SK-N-SH treated with all-trans-retinoic acid at 6 μM for 48 hours (cell line): ENCODE measurements around the gene RAB9B.

Source experiments
- ATAC-seq: fragments of 200-7000 bp; cut with Tn5 transposase; 3 replicates; pipeline ENCODE4 v1.9.1; 2020; ENCODE audit warnings: mild to moderate bottlenecking, moderate library complexity
- ARNTL ChIP-seq: fragments of 450-650 bp; formaldehyde crosslinking; IDR thresholded peaks from 2 replicates; pipeline ENCODE4 v1.5.0; 2020; ENCODE audit warnings: low read depth, mild to moderate bottlenecking, moderate library complexity, borderline replicate concordance
- BACH2 ChIP-seq: fragments of 250-450 bp; sonication (Bioruptor Pico); IDR thresholded peaks from 2 replicates; pipeline ENCODE4 v1.9.0; 2021; ENCODE audit warnings: mild to moderate bottlenecking, borderline replicate concordance
- GLIS3 ChIP-seq: fragments of 250-450 bp; sonication (Bioruptor Pico); IDR thresholded peaks from 2 replicates; pipeline ENCODE4 v1.5.0; 2020; ENCODE audit warnings: mild to moderate bottlenecking, moderate library complexity
- ISL1 ChIP-seq: fragments of 250-450 bp; sonication (Bioruptor Pico); IDR thresholded peaks from 2 replicates; pipeline ENCODE4 v2.1.2; 2022; ENCODE audit warnings: mild to moderate bottlenecking, moderate library complexity
- OSR1 ChIP-seq: fragments of 250-450 bp; sonication (Bioruptor Pico); IDR thresholded peaks from 2 replicates; pipeline ENCODE4 v1.8.0; 2022; ENCODE audit warnings: moderate library complexity, mild to moderate bottlenecking, inconsistent platforms
- PPARA ChIP-seq: fragments of 250-450 bp; sonication (Bioruptor Pico); IDR thresholded peaks from 2 replicates; pipeline ENCODE4 v1.5.0; 2020; ENCODE audit warnings: mild to moderate bottlenecking, borderline replicate concordance
- SNAI2 ChIP-seq: fragments of 250-450 bp; sonication (Bioruptor Pico); IDR thresholded peaks from 2 replicates; pipeline ENCODE4 v1.5.0; 2020; ENCODE audit warnings: mild to moderate bottlenecking, moderate library complexity
- TCF4 ChIP-seq: fragments of 250-450 bp; sonication (Bioruptor Pico); IDR thresholded peaks from 2 replicates; pipeline ENCODE4 v1.8.0; 2021; ENCODE audit warnings: mild to moderate bottlenecking, moderate library complexity, borderline replicate concordance
- TOX ChIP-seq: fragments of 250-450 bp; sonication (Bioruptor Pico); IDR thresholded peaks from 2 replicates; pipeline ENCODE4 v1.8.0; 2021; ENCODE audit warnings: mild to moderate bottlenecking, moderate library complexity, borderline replicate concordance
- ZC3H10 ChIP-seq: fragments of 250-450 bp; sonication (Bioruptor Pico); IDR thresholded peaks from 2 replicates; pipeline ENCODE4 v1.5.1; 2021; ENCODE audit warnings: mild to moderate bottlenecking, moderate library complexity
- ZFP3 ChIP-seq: fragments of 250-450 bp; sonication (Bioruptor Pico); IDR thresholded peaks from 2 replicates; pipeline ENCODE4 v1.5.0; 2020; ENCODE audit warnings: mild to moderate bottlenecking, moderate library complexity
- ZFP30 ChIP-seq: fragments of 450-650 bp; formaldehyde crosslinking; IDR thresholded peaks from 2 replicates; pipeline ENCODE4 v1.5.0; 2022; ENCODE audit warnings: mild to moderate bottlenecking, moderate library complexity
- ZNF565 ChIP-seq: fragments of 450-650 bp; formaldehyde crosslinking; conservative IDR thresholded peaks from 2 replicates; pipeline ENCODE4 v1.5.0; 2020; ENCODE audit warnings: low read depth, mild to moderate bottlenecking, moderate library complexity
- TF ChIP-seq, protein P1 (sequence below): fragments of 250-450 bp; sonication (Bioruptor Pico); IDR thresholded peaks from 2 replicates; pipeline ENCODE4 v1.5.1; 2021; ENCODE audit warnings: mild to moderate bottlenecking, moderate library complexity
- TF ChIP-seq, protein P2 (sequence below): fragments of 250-450 bp; sonication (Bioruptor Pico); IDR thresholded peaks from 2 replicates; pipeline ENCODE4 v1.8.0; 2021; ENCODE audit warnings: low read depth, mild to moderate bottlenecking, moderate library complexity, borderline replicate concordance
- TF ChIP-seq, protein P3 (sequence below): fragments of 250-450 bp; sonication (Bioruptor Pico); IDR thresholded peaks from 2 replicates; pipeline ENCODE4 v1.8.0; 2020; ENCODE audit warnings: mild to moderate bottlenecking, moderate library complexity, borderline replicate concordance
- TF ChIP-seq, protein P4 (sequence below): fragments of 250-450 bp; sonication (Bioruptor Pico); IDR thresholded peaks from 2 replicates; pipeline ENCODE4 v1.5.0; 2020; ENCODE audit warnings: mild to moderate bottlenecking, moderate library complexity
- TF ChIP-seq, protein P5 (sequence below): fragments of 250-450 bp; sonication (Bioruptor Pico); IDR thresholded peaks from 2 replicates; pipeline ENCODE4 v1.5.1; 2020; ENCODE audit warnings: low read depth, mild to moderate bottlenecking, moderate library complexity

The RAB9B gene

DNA sequence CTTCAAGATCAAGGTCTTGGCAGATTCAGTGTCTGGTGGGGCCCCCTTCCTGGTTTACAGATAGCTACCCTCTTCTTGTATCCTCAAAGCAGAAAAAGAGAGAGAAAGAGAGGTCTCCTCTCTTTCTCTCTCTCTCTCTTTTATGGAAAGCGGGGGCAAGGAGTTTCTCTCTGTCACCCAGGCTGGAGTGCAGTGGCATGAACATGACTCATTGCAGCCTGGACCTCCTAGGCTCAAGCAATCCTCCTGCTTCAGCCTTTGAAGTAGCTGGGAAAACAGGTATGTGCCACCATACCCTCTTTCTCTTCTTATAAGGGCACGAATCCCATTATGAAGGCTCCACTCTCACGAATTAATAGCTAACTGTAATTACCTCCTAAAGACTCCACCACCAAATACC is 20.2 kb downstream of the RAB9B start:
- no peak for ATAC-seq
- no peak for TF ChIP-seq TOX (CRISPR knock-in tag)
- TF ChIP-seq, protein P1, sequence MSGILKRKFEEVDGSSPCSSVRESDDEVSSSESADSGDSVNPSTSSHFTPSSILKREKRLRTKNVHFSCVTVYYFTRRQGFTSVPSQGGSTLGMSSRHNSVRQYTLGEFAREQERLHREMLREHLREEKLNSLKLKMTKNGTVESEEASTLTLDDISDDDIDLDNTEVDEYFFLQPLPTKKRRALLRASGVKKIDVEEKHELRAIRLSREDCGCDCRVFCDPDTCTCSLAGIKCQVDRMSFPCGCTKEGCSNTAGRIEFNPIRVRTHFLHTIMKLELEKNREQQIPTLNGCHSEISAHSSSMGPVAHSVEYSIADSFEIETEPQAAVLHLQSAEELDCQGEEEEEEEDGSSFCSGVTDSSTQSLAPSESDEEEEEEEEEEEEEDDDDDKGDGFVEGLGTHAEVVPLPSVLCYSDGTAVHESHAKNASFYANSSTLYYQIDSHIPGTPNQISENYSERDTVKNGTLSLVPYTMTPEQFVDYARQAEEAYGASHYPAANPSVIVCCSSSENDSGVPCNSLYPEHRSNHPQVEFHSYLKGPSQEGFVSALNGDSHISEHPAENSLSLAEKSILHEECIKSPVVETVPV = no peak
- no peak for TF ChIP-seq ARNTL (CRISPR knock-in tag)
- no peak for TF ChIP-seq GLIS3 (CRISPR knock-in tag)
- TF ChIP-seq ISL1 (CRISPR knock-in tag) = no peak
- no peak for TF ChIP-seq TCF4 (CRISPR knock-in tag)

DNA sequence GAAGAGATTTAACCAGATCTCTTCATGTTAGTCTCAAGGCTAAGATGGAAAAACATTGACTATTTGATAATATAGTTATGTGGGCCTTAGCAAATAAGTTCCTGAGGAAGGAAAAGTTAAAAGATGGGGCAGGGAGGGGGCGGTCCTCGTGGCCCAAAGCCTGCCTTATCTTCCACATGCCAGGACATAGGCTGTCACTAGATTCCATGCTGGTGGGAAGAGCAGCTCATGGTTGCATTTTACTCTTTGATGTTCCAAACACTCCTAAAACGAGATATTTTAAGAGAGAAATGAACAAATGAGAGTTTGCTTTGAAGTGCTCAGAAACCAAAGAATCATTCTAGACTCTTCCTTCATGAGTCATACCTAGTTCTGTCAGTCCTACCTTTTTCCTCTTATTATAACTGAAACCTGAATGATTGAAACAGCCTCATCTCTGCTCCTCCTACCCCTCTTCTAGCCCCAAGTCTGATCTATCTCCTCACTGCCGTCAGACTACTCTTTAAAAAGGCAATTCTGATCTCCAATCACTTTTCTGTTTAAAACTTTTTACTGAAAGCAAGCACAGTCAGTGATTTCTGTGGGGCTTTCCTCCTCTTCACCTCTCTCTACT is 25.1 kb downstream of the RAB9B start:
- no peak for ATAC-seq
- TF ChIP-seq ZC3H10 (no peak), ZNF565 (no peak), ZFP3 (CRISPR knock-in tag) (no peak), OSR1 (no peak), BACH2 (no peak), SNAI2 (CRISPR knock-in tag) (no peak), ZFP30 (CRISPR knock-in tag) (no peak)
- TF ChIP-seq, protein P2, sequence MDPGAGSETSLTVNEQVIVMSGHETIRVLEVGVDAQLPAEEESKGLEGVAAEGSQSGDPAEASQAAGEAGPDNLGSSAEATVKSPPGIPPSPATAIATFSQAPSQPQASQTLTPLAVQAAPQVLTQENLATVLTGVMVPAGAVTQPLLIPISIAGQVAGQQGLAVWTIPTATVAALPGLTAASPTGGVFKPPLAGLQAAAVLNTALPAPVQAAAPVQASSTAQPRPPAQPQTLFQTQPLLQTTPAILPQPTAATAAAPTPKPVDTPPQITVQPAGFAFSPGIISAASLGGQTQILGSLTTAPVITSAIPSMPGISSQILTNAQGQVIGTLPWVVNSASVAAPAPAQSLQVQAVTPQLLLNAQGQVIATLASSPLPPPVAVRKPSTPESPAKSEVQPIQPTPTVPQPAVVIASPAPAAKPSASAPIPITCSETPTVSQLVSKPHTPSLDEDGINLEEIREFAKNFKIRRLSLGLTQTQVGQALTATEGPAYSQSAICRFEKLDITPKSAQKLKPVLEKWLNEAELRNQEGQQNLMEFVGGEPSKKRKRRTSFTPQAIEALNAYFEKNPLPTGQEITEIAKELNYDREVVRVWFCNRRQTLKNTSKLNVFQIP (CRISPR knock-in tag) = no peak
- TF ChIP-seq, protein P3, sequence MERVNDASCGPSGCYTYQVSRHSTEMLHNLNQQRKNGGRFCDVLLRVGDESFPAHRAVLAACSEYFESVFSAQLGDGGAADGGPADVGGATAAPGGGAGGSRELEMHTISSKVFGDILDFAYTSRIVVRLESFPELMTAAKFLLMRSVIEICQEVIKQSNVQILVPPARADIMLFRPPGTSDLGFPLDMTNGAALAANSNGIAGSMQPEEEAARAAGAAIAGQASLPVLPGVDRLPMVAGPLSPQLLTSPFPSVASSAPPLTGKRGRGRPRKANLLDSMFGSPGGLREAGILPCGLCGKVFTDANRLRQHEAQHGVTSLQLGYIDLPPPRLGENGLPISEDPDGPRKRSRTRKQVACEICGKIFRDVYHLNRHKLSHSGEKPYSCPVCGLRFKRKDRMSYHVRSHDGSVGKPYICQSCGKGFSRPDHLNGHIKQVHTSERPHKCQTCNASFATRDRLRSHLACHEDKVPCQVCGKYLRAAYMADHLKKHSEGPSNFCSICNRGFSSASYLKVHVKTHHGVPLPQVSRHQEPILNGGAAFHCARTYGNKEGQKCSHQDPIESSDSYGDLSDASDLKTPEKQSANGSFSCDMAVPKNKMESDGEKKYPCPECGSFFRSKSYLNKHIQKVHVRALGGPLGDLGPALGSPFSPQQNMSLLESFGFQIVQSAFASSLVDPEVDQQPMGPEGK (CRISPR knock-in tag) = no peak
- TF ChIP-seq, protein P4, sequence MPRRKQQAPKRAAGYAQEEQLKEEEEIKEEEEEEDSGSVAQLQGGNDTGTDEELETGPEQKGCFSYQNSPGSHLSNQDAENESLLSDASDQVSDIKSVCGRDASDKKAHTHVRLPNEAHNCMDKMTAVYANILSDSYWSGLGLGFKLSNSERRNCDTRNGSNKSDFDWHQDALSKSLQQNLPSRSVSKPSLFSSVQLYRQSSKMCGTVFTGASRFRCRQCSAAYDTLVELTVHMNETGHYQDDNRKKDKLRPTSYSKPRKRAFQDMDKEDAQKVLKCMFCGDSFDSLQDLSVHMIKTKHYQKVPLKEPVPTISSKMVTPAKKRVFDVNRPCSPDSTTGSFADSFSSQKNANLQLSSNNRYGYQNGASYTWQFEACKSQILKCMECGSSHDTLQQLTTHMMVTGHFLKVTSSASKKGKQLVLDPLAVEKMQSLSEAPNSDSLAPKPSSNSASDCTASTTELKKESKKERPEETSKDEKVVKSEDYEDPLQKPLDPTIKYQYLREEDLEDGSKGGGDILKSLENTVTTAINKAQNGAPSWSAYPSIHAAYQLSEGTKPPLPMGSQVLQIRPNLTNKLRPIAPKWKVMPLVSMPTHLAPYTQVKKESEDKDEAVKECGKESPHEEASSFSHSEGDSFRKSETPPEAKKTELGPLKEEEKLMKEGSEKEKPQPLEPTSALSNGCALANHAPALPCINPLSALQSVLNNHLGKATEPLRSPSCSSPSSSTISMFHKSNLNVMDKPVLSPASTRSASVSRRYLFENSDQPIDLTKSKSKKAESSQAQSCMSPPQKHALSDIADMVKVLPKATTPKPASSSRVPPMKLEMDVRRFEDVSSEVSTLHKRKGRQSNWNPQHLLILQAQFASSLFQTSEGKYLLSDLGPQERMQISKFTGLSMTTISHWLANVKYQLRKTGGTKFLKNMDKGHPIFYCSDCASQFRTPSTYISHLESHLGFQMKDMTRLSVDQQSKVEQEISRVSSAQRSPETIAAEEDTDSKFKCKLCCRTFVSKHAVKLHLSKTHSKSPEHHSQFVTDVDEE (CRISPR knock-in tag) = no peak
- TF ChIP-seq, protein P1 = no peak
- TF ChIP-seq, protein P5, sequence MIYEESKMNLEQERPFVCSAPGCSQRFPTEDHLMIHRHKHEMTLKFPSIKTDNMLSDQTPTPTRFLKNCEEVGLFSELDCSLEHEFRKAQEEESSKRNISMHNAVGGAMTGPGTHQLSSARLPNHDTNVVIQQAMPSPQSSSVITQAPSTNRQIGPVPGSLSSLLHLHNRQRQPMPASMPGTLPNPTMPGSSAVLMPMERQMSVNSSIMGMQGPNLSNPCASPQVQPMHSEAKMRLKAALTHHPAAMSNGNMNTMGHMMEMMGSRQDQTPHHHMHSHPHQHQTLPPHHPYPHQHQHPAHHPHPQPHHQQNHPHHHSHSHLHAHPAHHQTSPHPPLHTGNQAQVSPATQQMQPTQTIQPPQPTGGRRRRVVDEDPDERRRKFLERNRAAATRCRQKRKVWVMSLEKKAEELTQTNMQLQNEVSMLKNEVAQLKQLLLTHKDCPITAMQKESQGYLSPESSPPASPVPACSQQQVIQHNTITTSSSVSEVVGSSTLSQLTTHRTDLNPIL (CRISPR knock-in tag) = no peak

DNA sequence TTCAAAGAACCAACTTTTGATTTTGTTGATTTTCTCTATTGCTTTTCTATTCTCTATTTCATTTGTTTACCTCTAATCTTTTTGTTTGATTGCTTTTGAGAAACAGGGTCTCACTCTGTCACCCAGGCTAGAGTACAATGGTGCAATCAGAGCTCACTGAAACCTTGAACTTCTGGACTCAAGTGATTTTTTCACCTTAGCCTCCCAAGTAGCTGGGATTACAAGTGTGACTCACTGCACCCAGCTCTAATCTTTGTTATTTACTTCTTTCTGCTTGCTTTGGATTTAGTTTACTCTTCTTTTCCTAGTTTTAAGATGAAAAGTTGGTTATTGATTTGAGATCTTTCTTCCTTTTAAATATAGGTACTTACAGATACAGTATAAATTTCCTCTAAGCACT is 26.2 kb downstream of the RAB9B start:
- no peak for ATAC-seq

More for the DNA sequence above, 26.2 kb downstream of the RAB9B start:
- no peak for TF ChIP-seq PPARA
- TF ChIP-seq, protein P3 (CRISPR knock-in tag) = no peak
